Endothelial cell of umbilical vein (primary cell): ENCODE measurements around the gene ANKS6. TPM values are rescaled to one million over a fixed set of nuclear protein-coding genes. Genes with fewer than 3 reads are reported as not detected.

Experiments used
- BruUV-seq: library from RNA; stranded (reverse); fragments of 400-500 nt; replicated peaks from 2 replicates; lab custom pipeline; 2021; lab: Mats Ljungman, UMichigan
- CTCF ChIA-PET: fragments of 300-600, 350-600 bp; sonication (Branson Sonifier 250); formaldehyde crosslinking; loops from one replicate; lab custom pipeline; 2021; ENCODE audit warnings: antibody characterized with exemption, inconsistent platforms; lab: Charles Lee
- POLR2A ChIA-PET: fragments of 300-600, 350-600 bp; sonication (Branson Sonifier 250); formaldehyde crosslinking; loops from one replicate; lab custom pipeline; 2021; ENCODE audit warnings: antibody characterized with exemption, inconsistent platforms; lab: Charles Lee
- DNase-seq: peaks from one replicate; pipeline ENCODE4 v3.0.0-alpha.2; 2011; ENCODE audit warnings: low read depth, low spot score
- FAIRE-seq: peaks from 2 replicates; lab custom pipeline; 2011; peaks lifted over from hg19 to GRCh38; lab: Jason Lieb, UNC
- H2AFZ ChIP-seq: 2 replicates; pipeline ENCODE4 v1.6.0; 2012; ENCODE audit warnings: low read depth, low read length, control low read depth, inconsistent platforms
- H3K27ac ChIP-seq: 2 replicates; pipeline ENCODE4 v1.5.1; 2011; ENCODE audit warnings: low read depth, mild to moderate bottlenecking, control low read depth, low read length, moderate library complexity; ENCODE audit not compliant: insufficient read depth
- H3K27me3 ChIP-seq, 2 experiments: 2 replicates each; pipeline versions ENCODE4 v1.6.0 to v1.6.1; 2011; ENCODE audit warnings: low read length in 2 of 2, mixed read lengths in 1 of 2; ENCODE audit not compliant: control insufficient read depth in 2 of 2, insufficient read depth in 2 of 2
- H3K36me3 ChIP-seq, 2 experiments: 2 replicates in 1 of 2; 3 replicates in 1 of 2; pipeline ENCODE4 v1.5.1; 2011; ENCODE audit warnings: low read length in 2 of 2, mild to moderate bottlenecking in 1 of 2, moderate library complexity in 1 of 2; ENCODE audit not compliant: control insufficient read depth in 2 of 2, insufficient read depth in 2 of 2; ENCODE audit errors: extremely low read depth in 1 of 2
- H3K4me1 ChIP-seq: 3 replicates; pipeline ENCODE4 v1.5.1; 2011; ENCODE audit warnings: mild to moderate bottlenecking, low read length; ENCODE audit not compliant: control insufficient read depth, insufficient read depth; ENCODE audit errors: extremely low read depth
- H3K4me2 ChIP-seq: 2 replicates; pipeline ENCODE4 v1.6.1; 2011; ENCODE audit warnings: low read length, control low read depth, mixed read lengths; ENCODE audit not compliant: insufficient read depth
- H3K4me3 ChIP-seq, 3 experiments: fragments of 200-600 bp in 1 of 3; sonication (generic), shearing (Covaris generic) in 1 of 3; replicated peaks in 1 of 3; 2 replicates each; pipeline ENCODE4 v1.5.1; 2011 to 2016; ENCODE audit warnings: control low read depth in 3 of 3, low read length in 3 of 3, mild to moderate bottlenecking in 2 of 3, inconsistent platforms in 1 of 3, low read depth in 1 of 3, moderate library complexity in 1 of 3; ENCODE audit not compliant: insufficient read depth in 1 of 3
- H3K79me2 ChIP-seq: 2 replicates; pipeline ENCODE4 v1.6.0; 2012; ENCODE audit warnings: low read length, inconsistent platforms; ENCODE audit not compliant: control insufficient read depth, insufficient read depth
- H3K9ac ChIP-seq: replicated peaks from 2 replicates; pipeline ENCODE3; 2011; ENCODE audit warnings: low read length, control low read depth; ENCODE audit not compliant: insufficient read depth; ENCODE audit errors: extremely low read depth
- H3K9me1 ChIP-seq: replicated peaks from 3 replicates; pipeline ENCODE4 v1.6.0; 2011; ENCODE audit warnings: mild to moderate bottlenecking, low read length; ENCODE audit not compliant: control insufficient read depth, insufficient read depth; ENCODE audit errors: extremely low read depth
- H3K9me3 ChIP-seq: replicated peaks from 2 replicates; pipeline ENCODE4 v1.5.1; 2012; ENCODE audit warnings: low read length, inconsistent platforms; ENCODE audit not compliant: control insufficient read depth, insufficient read depth
- H4K20me1 ChIP-seq: replicated peaks from 2 replicates; pipeline ENCODE3; 2011; ENCODE audit warnings: mild to moderate bottlenecking, low read length; ENCODE audit not compliant: control insufficient read depth, insufficient read depth; ENCODE audit errors: extremely low read depth
- FOS ChIP-seq: IDR thresholded peaks from 2 replicates; pipeline ENCODE4 v1.6.1; 2011; ENCODE audit warnings: mild to moderate bottlenecking, low read length, moderate library complexity, borderline replicate concordance; ENCODE audit not compliant: insufficient read depth
- GATA2 ChIP-seq: IDR thresholded peaks from 2 replicates; pipeline ENCODE4 v1.7.0; 2011; ENCODE audit warnings: low read depth, mild to moderate bottlenecking, moderate library complexity, mixed read lengths, low read length; ENCODE audit not compliant: insufficient read length, insufficient read depth
- POLR2A ChIP-seq: IDR thresholded peaks from 2 replicates; pipeline ENCODE4 v1.6.1; 2012; ENCODE audit warnings: low read depth, mild to moderate bottlenecking, control low read depth, low read length
- POLR2AphosphoS5 ChIP-seq: IDR thresholded peaks from 2 replicates; pipeline ENCODE4 v1.6.1; 2012; ENCODE audit warnings: low read depth, mild to moderate bottlenecking, control low read depth, low read length, moderate library complexity; ENCODE audit not compliant: insufficient read depth
- dilution Hi-C: fragments of 300-500 bp; cut with MboI; formaldehyde crosslinking; loops from one replicate; pipeline ENCODE4 v1.15.0; 2019; ENCODE audit warnings: low sequenced_read_pairs; ENCODE audit not compliant: extremely low pct_ligation_motif_present
- intact Hi-C: fragments of 100-400 bp; cut with micrococcal nuclease; formaldehyde crosslinking; loops from one replicate; pipeline ENCODE4 v1.10.0; 2022
- polyA plus RNA-seq, 4 experiments: library from polyadenylated mRNA; depleted of rRNA in 3 of 4; stranded (reverse) in 3 of 4; unstranded in 1 of 4; fragments of >200 nt; gene quantifications; 2 replicates each; pipeline versions ENCODE4 v1.2.1 to v1.2.3, GENCODE V29; 2011 to 2012; ENCODE audit warnings: missing spikeins in 1 of 4
- total RNA-seq: library from RNA; stranded (reverse); gene quantifications from 2 replicates; pipeline ENCODE4 v1.2.3, GENCODE V29; 2021
- TF ChIP-seq, protein P1 (sequence below), 2 donors: IDR thresholded peaks; 1 replicate in 1 of 2; 2 replicates in 1 of 2; pipeline ENCODE4 v1.5.1; 2011; ENCODE audit warnings: low read length in 2 of 2, mild to moderate bottlenecking in 2 of 2, moderate library complexity in 2 of 2, control low read depth in 1 of 2, inconsistent platforms in 1 of 2, low read depth in 1 of 2; ENCODE audit not compliant: insufficient read depth in 1 of 2; ENCODE audit errors: extremely low read depth in 1 of 2

The ANKS6 gene
- total and polyA plus RNA-seq, 2 donors (not counting 3 experiments of a cell fraction or from before 2014, with no cell fraction given): 15.5 to 18.6 TPM

- FAIRE-seq (no peak), DNase-seq (no peak)
- no TSS peak for BruUV-seq
- Histone ChIP-seq H3K27me3 (no peaks in the 10 kb centered on the region), H3K9me1 (no peaks in the 10 kb centered on the region), H3K4me1 (no peaks in the 10 kb centered on the region), H3K79me2 (no peaks in the 10 kb centered on the region), H3K9me3 (no peaks in the 10 kb centered on the region), H3K36me3 (peaks cover 0 to 2% of the 10 kb centered on the region in 2 experiments), H3K4me3 (no peak overlapping the region), H3K4me2 (no peak overlapping the region), H4K20me1 (no peaks in the 10 kb centered on the region), H2AFZ (no peak overlapping the region), H3K27ac (no peak overlapping the region), H3K9ac (no peak overlapping the region)
- ChIA-PET POLR2A (no interaction called here), CTCF (interaction anchor here (0.7 to 2.9 kb wide), 2 partner anchors 10 to 596 kb away, joined by 3 to 23 read pairs; no protein-coding TSS in a partner anchor)
- intact Hi-C loops: no loop called here
- no peak for TF ChIP-seq POLR2AphosphoS5
- TF ChIP-seq GATA2: no peak
- TF ChIP-seq FOS: no peak
- TF ChIP-seq, protein P1, sequence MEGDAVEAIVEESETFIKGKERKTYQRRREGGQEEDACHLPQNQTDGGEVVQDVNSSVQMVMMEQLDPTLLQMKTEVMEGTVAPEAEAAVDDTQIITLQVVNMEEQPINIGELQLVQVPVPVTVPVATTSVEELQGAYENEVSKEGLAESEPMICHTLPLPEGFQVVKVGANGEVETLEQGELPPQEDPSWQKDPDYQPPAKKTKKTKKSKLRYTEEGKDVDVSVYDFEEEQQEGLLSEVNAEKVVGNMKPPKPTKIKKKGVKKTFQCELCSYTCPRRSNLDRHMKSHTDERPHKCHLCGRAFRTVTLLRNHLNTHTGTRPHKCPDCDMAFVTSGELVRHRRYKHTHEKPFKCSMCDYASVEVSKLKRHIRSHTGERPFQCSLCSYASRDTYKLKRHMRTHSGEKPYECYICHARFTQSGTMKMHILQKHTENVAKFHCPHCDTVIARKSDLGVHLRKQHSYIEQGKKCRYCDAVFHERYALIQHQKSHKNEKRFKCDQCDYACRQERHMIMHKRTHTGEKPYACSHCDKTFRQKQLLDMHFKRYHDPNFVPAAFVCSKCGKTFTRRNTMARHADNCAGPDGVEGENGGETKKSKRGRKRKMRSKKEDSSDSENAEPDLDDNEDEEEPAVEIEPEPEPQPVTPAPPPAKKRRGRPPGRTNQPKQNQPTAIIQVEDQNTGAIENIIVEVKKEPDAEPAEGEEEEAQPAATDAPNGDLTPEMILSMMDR (IDR thresholded peaks at IDR 0.05; ENCODE audit: extremely low read depth in 1 of 2, insufficient read depth in 1 of 2, low read depth in 1 of 2, low read length in 2 of 2): no peak
- TF ChIP-seq POLR2A: no peak
- dilution Hi-C loops: no loop called here
Measured at GRCh38 chr9:98784831-98785806, 11.2 kb downstream of the ANKS6 start.
